Cardiac septum (tissue), 1 donor: ENCODE measurements around the gene DPH1. TPM values are rescaled to one million over a fixed set of nuclear protein-coding genes. Genes with fewer than 3 reads are reported as not detected.

Source experiments
- DNase-seq: peaks from one replicate; pipeline ENCODE4 v3.0.0-alpha.2; 2020; ENCODE audit warnings: low spot score
- intact Hi-C: fragments of 100-400 bp; cut with DNase I; formaldehyde crosslinking; loops from one replicate; pipeline ENCODE4 v1.14.0; 2022
- microRNA-seq: library from miRNA; unstranded; fragments of <30 nt; microRNA quantifications from one replicate; pipeline ENCODE4 v1.2.0, GENCODE V29; 2020
- total RNA-seq: library from RNA; stranded (reverse); fragmentation: NEBNext Ultra II Directional; extraction: Animal tissue kit (Norgen Biotek cat#: 25700); gene quantifications from one replicate; pipeline ENCODE4 v1.2.1, GENCODE V29; 2021
- donor health status: DM: no; HTN: no; CAD: no.

Gene DPH1
- total RNA-seq, 1 donor from 2014 or later, result 28.8 TPM

GRCh38 chr17:2089021-2089422 is 59.1 kb downstream of the DPH1 start:
- DNase-seq, result no peak
- intact Hi-C loops, result loop anchor here (2.0 kb wide), 1 partner anchor 14 kb away; no protein-coding TSS in a partner anchor

GRCh38 chr17:2090210-2090641 is 60.3 kb downstream of the DPH1 start:
- intact Hi-C loops, result loop anchor here (5.0 kb wide), 2 partner anchors 33 to 82 kb away; partner anchors contain the start of gene HIC1
- DNase-seq, result no peak

- intact Hi-C loops, result loop anchor here (5.0 kb wide), 2 partner anchors 34 to 81 kb away; partner anchors contain the start of gene HIC1
- no peak for DNase-seq
These were observed 61.0 kb downstream of the DPH1 start for GRCh38 chr17:2090804-2091534.

GRCh38 chr17:2092253-2092652 is 62.3 kb downstream of the DPH1 start:
- no peak for DNase-seq
- intact Hi-C loops, result loop anchor here (5.0 kb wide), 2 partner anchors 35 to 80 kb away; partner anchors contain the start of gene HIC1

GRCh38 chr17:2093349-2093748 is 63.4 kb downstream of the DPH1 start:
- intact Hi-C loops, result loop anchor here (5.0 kb wide), 2 partner anchors 36 to 79 kb away; partner anchors contain the start of gene HIC1
- DNase-seq, result no peak

Small RNA genes lying within 50 kb of the gene (microRNA-seq; reads per million reads assigned to microRNA genes)
- 459 reads per million, percentile 79 among the genes with 10 or more reads in this experiment for gene MIR132
- 33.8 reads per million, percentile 45 among the genes with 10 or more reads in this experiment for gene MIR212

Other genes starting within 250 kb of the DPH1 start
- gene SMYD4, start 200.3 kb upstream of the DPH1 start, total RNA-seq, result 8.8 TPM
- 76.7 TPM for gene RPA1, start 200.1 kb upstream of the DPH1 start, total RNA-seq
- gene RTN4RL1, start 4.8 kb upstream of the DPH1 start, total RNA-seq, result 0.32 TPM
- gene OVCA2, start 11.9 kb downstream of the DPH1 start, total RNA-seq, result 19.8 TPM
- gene HIC1, start 24.9 kb downstream of the DPH1 start, total RNA-seq, result 15.0 TPM